ENCODE data around the gene MAP3K13.
"Not testable (repeated sequence)": the region's sequence is repeated elsewhere in the genome, so short reads cannot be mapped to it uniquely, and the experiment has no call there.

Gene MAP3K13

DNA sequence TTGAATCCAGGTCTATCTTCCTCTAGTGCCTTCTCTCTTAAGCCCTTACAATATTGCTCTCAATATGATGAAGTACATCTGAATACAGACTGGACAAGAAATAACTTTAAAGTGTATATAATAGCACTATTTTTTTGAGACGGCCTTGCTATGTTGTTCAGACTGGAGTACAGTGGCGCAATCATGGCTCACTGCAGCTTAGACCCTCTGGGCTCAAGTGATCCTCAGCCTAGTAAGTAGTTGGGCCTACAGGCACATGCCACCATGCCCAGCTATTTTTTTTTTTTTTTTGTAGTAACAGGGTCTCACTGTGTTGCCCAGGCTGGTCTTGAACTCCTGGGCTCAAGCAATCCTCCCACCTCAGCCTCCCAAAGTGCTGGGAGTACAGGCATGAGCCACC, 53.6 kb downstream of the MAP3K13 start:
- H3K4me2 ChIP-seq (ENCODE audit: low read length) = no peak overlapping the region
- no peaks in the 10 kb centered on the region for H3F3A ChIP-seq (ENCODE audit: insufficient read depth, low read length)
- no peaks in the 10 kb centered on the region for H3K36me3 ChIP-seq (ENCODE audit: insufficient read depth, low read length)
- H3K4me1 ChIP-seq (ENCODE audit: insufficient read depth, low read length, severe bottlenecking) = no peaks in the 10 kb centered on the region
- no peak for TF ChIP-seq CTCF (IDR thresholded peaks at IDR 0.05; ENCODE audit: low read length)
- no peak for TF ChIP-seq EZH2 (IDR thresholded peaks at IDR 0.05; ENCODE audit: borderline replicate concordance, low read length)
- H3K4me3 ChIP-seq (ENCODE audit: low read depth, low read length, poor library complexity, severe bottlenecking) = no peak overlapping the region
- no peak overlapping the region for H2AFZ ChIP-seq (ENCODE audit: low read length)
- no peaks in the 10 kb centered on the region for H3K9me2 ChIP-seq (ENCODE audit: low read depth, low read length)
- no peaks in the 10 kb centered on the region for H3K27me3 ChIP-seq (ENCODE audit: insufficient read depth, low read length)
- no peaks in the 10 kb centered on the region for H4K20me1 ChIP-seq (ENCODE audit: insufficient read depth, low read length)
- no peaks in the 10 kb centered on the region for H3K9me3 ChIP-seq (ENCODE audit: low read length)
- H3K27ac ChIP-seq (ENCODE audit: low read depth, low read length, poor library complexity, severe bottlenecking) = no peak overlapping the region
- H3K9ac ChIP-seq (ENCODE audit: low read length) = no peak overlapping the region
- H3K79me2 ChIP-seq (ENCODE audit: insufficient read depth, low read length) = no peaks in the 10 kb centered on the region

- not testable (repeated sequence) for H4K20me1 ChIP-seq (ENCODE audit: insufficient read depth, low read length); H3K9me3 ChIP-seq (ENCODE audit: low read length); H3K36me3 ChIP-seq (ENCODE audit: insufficient read depth, low read length); H3K9ac ChIP-seq (ENCODE audit: low read length); H3K27me3 ChIP-seq (ENCODE audit: insufficient read depth, low read length); H3F3A ChIP-seq (ENCODE audit: insufficient read depth, low read length); H3K27ac ChIP-seq (ENCODE audit: low read depth, low read length, poor library complexity, severe bottlenecking); H3K4me3 ChIP-seq (ENCODE audit: low read depth, low read length, poor library complexity, severe bottlenecking); H3K4me1 ChIP-seq (ENCODE audit: insufficient read depth, low read length, severe bottlenecking); H3K9me2 ChIP-seq (ENCODE audit: low read depth, low read length); H3K4me2 ChIP-seq (ENCODE audit: low read length); H3K79me2 ChIP-seq (ENCODE audit: insufficient read depth, low read length); H2AFZ ChIP-seq (ENCODE audit: low read length)
Measured at GRCh38 chr3:185418561-185418977, 55.6 kb downstream of the MAP3K13 start.

DNA sequence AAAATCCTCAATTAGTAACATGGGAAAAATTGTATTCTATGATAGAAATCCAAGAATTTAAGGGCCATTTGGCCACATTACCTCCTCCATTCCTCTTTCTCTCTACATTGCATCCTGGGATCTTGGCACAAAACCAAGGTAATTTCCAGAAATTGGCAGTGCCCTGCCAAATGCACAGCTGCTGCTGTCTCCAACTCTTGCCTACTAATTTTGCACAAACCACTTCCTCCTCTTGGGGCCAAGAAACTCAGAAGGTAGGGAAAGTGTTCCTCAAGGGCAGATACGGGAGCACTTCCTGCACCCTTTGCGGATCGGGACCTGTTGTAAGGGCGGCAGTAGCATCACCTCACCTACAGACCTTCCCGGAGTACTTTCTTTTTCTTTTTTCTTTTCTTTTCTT, 57.8 kb downstream of the MAP3K13 start:
- Histone ChIP-seq H3K9me3 (ENCODE audit: low read length) (no peaks in the 10 kb centered on the region), H3K9me2 (ENCODE audit: low read depth, low read length) (no peaks in the 10 kb centered on the region), H4K20me1 (ENCODE audit: insufficient read depth, low read length) (no peaks in the 10 kb centered on the region), H2AFZ (ENCODE audit: low read length) (no peak overlapping the region), H3K4me2 (ENCODE audit: low read length) (no peak overlapping the region), H3K4me1 (ENCODE audit: insufficient read depth, low read length, severe bottlenecking) (no peaks in the 10 kb centered on the region), H3K4me3 (ENCODE audit: low read depth, low read length, poor library complexity, severe bottlenecking) (no peak overlapping the region), H3K79me2 (ENCODE audit: insufficient read depth, low read length) (no peaks in the 10 kb centered on the region), H3K27ac (ENCODE audit: low read depth, low read length, poor library complexity, severe bottlenecking) (no peak overlapping the region), H3F3A (ENCODE audit: insufficient read depth, low read length) (no peaks in the 10 kb centered on the region), H3K36me3 (ENCODE audit: insufficient read depth, low read length) (no peaks in the 10 kb centered on the region), H3K9ac (ENCODE audit: low read length) (no peak overlapping the region), H3K27me3 (ENCODE audit: insufficient read depth, low read length) (no peaks in the 10 kb centered on the region)
- TF ChIP-seq CTCF (IDR thresholded peaks at IDR 0.05; ENCODE audit: low read length) (no peak), EZH2 (IDR thresholded peaks at IDR 0.05; ENCODE audit: borderline replicate concordance, low read length) (no peak)

DNA sequence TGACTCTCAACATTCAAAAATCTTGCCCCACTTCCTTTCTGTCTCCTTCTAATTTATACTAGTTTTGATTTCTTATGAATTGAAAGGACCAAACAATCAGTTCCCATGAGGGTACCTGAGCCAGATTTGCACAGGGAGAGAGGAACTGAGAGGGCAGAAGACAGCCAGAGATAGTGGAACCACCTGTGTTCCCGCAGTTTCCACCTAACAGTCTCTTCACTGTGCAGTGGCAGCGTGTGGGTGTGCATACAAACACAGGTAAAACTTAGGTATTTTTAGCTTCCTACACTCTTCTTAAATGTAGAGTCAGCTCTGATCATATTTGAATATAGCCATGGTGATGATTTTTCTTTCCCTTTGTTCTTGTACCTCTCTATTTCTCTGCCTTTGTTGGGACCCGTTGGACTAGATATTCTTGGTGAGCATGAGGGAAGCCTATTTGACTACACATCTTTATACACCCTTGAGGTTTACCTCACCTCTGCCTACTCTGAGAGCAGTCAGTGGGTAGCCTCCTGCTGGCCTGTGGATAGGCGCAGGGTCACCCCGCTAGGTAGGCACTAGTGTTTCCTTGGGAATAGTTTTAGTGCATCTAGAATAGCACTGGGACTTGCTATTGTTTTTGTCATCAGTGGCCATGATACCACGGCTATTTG, 58.8 kb downstream of the MAP3K13 start:
- no peaks in the 10 kb centered on the region for H4K20me1 ChIP-seq (ENCODE audit: insufficient read depth, low read length)
- H3F3A ChIP-seq (ENCODE audit: insufficient read depth, low read length) = no peaks in the 10 kb centered on the region
- H3K27ac ChIP-seq (ENCODE audit: low read depth, low read length, poor library complexity, severe bottlenecking) = no peak overlapping the region
- no peak overlapping the region for H2AFZ ChIP-seq (ENCODE audit: low read length)
- no peaks in the 10 kb centered on the region for H3K9me2 ChIP-seq (ENCODE audit: low read depth, low read length)
- no peaks in the 10 kb centered on the region for H3K27me3 ChIP-seq (ENCODE audit: insufficient read depth, low read length)
- H3K9ac ChIP-seq (ENCODE audit: low read length) = no peak overlapping the region
- no peaks in the 10 kb centered on the region for H3K4me1 ChIP-seq (ENCODE audit: insufficient read depth, low read length, severe bottlenecking)
- TF ChIP-seq CTCF (IDR thresholded peaks at IDR 0.05; ENCODE audit: low read length) (no peak), EZH2 (IDR thresholded peaks at IDR 0.05; ENCODE audit: borderline replicate concordance, low read length) (no peak)
- no peaks in the 10 kb centered on the region for H3K79me2 ChIP-seq (ENCODE audit: insufficient read depth, low read length)
- H3K9me3 ChIP-seq (ENCODE audit: low read length) = no peaks in the 10 kb centered on the region
- H3K4me2 ChIP-seq (ENCODE audit: low read length) = no peak overlapping the region
- no peak overlapping the region for H3K4me3 ChIP-seq (ENCODE audit: low read depth, low read length, poor library complexity, severe bottlenecking)
- no peaks in the 10 kb centered on the region for H3K36me3 ChIP-seq (ENCODE audit: insufficient read depth, low read length)
